SIG-M5 treated with dmso at 0.1 percent for 504 hours (cell line): ENCODE measurements around the gene RIN3.

Source experiments
- DNase-seq: peaks from one replicate; lab custom pipeline; 2025; ENCODE audit not compliant: unreplicated experiment; lab: John Stamatoyannopoulos, UW

Gene RIN3

DNA sequence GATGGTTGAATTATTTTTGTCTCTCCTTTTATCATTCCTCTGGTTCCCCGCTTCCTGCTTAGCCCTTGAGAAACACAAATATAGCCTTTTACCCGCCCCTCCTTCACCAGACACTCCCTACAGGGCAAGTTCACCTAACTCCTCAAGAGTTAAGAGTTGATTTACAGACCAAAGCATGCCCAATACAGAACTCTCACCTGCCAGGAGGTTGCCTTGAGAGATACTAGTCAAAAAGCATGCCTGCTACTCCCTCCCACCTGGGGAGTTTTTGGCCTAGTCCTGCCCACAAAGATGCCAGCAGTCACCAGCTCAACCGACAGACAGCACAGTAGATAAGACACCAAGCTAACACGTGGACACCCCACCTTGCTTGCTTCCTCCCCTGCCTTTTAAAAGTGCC lies 223.6 kb downstream of the RIN3 start:
- no peak for DNase-seq

DNA sequence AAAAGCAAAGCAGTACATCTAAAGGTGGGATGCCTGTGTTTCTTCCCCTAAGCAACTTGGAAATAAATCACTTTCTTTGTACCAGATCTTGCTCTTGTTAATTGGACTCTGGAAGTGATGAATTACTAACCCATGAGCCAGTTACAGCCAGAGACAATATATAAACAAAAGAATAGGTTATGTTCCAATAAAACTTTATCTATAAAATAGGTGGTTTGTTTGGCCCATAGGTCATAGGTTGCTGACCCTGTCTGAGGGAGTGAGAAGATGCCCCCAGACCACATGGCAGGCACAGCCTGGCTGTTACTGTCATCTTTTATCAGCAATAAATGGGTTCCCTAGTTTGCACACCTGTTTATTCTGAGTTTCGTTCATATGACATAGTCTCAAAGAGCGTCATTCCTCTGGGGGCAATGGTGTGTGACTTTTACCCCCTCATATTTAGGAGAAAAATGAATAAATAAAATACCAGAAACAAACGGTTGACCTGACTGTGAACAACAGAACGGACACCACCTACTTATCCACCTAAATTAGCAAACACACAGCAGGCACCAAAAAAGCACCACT lies 224.1 kb downstream of the RIN3 start:
- no peak for DNase-seq
